ENCODE results near the gene POC1B.
"Not testable (repeated sequence)": the region's sequence is repeated elsewhere in the genome, so short reads cannot be mapped to it uniquely, and the experiment has no call there.

POC1B gene

DNA sequence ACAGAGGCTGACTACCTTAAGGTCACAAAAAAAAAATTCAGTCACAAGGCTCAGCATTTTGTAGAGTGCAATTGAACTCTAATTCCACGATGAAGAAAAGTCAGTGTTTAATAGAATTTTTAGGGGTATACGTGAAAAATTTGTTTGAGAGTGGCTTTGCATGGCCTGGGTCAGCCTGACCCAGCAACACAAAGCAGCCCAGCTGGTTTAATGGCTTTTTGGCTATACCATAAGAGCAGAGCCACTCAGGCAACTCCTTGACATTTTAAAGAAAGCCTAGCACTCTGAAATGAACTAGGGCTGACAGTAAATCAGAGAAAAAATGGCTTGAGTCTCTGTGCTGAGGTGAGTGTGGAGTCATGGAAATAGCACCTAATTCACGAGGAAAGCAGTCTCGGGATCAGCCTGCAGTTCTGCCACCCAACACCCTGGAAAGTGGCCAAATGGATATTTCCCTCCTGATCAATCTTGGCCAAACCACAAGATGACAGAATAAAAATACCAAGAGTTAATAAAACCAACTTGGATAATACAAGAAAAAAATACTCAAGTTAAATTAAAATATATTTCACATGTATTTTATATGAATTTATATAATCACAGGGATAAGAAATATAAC lies 60.8 kb downstream of the POC1B start:
- Histone ChIP-seq H3K9ac (no peak overlapping the region), H3K4me3 (ENCODE audit: low read depth, low read length) (no peak overlapping the region), H3K27me3 (ENCODE audit: control insufficient read depth, insufficient read depth, low read length) (no peaks in the 10 kb centered on the region), H3K79me2 (peaks cover 2% of the 10 kb centered on the region), H3K9me3 (ENCODE audit: control insufficient read depth, low read length) (no peaks in the 10 kb centered on the region), H3K4me1 (peaks cover 5% of the 10 kb centered on the region), H2AFZ (no peak overlapping the region), H3K4me2 (ENCODE audit: low read length) (no peak overlapping the region), H3K36me3 (ENCODE audit: control insufficient read depth, insufficient read depth, low read length) (no peaks in the 10 kb centered on the region), H3K27ac (no peak overlapping the region)
- TF ChIP-seq, protein P1, sequence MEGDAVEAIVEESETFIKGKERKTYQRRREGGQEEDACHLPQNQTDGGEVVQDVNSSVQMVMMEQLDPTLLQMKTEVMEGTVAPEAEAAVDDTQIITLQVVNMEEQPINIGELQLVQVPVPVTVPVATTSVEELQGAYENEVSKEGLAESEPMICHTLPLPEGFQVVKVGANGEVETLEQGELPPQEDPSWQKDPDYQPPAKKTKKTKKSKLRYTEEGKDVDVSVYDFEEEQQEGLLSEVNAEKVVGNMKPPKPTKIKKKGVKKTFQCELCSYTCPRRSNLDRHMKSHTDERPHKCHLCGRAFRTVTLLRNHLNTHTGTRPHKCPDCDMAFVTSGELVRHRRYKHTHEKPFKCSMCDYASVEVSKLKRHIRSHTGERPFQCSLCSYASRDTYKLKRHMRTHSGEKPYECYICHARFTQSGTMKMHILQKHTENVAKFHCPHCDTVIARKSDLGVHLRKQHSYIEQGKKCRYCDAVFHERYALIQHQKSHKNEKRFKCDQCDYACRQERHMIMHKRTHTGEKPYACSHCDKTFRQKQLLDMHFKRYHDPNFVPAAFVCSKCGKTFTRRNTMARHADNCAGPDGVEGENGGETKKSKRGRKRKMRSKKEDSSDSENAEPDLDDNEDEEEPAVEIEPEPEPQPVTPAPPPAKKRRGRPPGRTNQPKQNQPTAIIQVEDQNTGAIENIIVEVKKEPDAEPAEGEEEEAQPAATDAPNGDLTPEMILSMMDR (IDR thresholded peaks at IDR 0.05), result no peak

DNA sequence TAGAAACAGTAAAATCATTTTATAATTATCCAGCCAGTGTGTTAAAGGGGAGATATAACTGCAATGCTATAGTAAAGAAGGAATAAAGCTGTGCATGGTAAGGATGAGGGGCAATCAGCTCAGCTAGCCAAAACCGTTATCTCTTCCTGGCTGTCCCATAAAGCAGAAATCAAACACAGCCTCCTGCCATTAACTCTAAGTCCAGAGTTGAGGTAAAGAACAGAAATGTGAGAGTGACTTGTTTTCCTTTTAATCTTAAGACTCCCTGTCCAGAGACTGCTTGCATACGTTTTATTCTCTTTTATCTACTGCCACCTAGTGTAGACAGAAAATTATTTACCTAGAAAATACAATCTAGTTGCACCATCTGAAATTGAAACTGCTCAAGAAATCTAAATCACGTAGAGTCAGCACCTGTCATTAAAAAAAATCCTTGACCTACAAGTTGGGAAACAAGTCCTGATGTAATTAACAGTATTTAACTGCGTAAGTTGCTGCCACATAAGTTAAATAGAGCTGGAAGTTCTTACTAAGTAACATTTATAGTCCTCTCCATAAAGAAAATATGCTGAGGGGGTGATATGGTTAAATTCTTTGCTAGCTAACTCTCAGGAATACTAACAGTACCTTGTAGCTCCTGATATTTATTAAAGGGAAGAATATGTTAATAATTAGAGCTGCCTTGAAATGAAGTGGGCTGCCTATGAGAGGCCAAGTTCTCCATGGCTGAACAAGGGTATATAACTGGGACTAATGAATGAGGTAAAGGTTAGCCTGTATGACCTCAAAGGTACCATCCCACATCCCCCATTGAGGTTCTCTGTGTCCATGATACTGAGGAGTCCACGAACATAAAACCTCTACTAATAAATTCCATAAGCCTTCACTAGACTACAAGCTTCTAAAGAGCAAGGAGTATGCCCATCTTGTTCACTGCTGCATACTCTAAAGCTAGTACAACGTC lies 63.9 kb downstream of the POC1B start:
- no peaks in the 10 kb centered on the region for H3K27me3 ChIP-seq (ENCODE audit: control insufficient read depth, insufficient read depth, low read length)
- peaks cover 2% of the 10 kb centered on the region for H3K79me2 ChIP-seq
- peak overlapping the region; percentile 20 for H3K27ac ChIP-seq
- no peak overlapping the region for H3K9ac ChIP-seq
- TF ChIP-seq, protein P1 (IDR thresholded peaks at IDR 0.05), result peak; percentile 55
- no peaks in the 10 kb centered on the region for H3K9me3 ChIP-seq (ENCODE audit: control insufficient read depth, low read length)
- no peaks in the 10 kb centered on the region for H3K36me3 ChIP-seq (ENCODE audit: control insufficient read depth, insufficient read depth, low read length)
- peak overlapping the region; percentile 52 for H2AFZ ChIP-seq
- H3K4me2 ChIP-seq (ENCODE audit: low read length), result peak overlapping the region; percentile 67
- peaks cover 5% of the 10 kb centered on the region for H3K4me1 ChIP-seq
- H3K4me3 ChIP-seq (ENCODE audit: low read depth, low read length), result peak overlapping the region; percentile 6

DNA sequence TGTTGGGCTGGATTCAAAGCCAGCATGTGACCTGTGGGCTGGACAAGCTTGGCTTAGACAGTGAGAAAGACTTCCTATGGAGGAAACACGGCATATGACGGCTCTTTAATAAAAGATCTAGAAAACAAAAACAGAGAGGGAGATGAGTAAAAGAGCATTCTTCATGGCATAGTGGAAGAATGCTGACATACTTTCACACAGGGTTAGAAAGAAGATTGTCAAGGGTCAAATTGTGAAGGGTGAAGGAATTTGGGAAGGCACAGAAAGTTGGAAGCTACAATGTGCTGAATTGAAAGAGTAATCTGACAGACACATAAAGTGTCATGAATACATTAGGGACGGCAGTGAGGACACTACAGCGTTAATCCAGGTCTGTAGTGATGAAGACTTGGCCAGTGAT lies 64.7 kb downstream of the POC1B start:
- no peak overlapping the region for H3K9ac ChIP-seq

DNA sequence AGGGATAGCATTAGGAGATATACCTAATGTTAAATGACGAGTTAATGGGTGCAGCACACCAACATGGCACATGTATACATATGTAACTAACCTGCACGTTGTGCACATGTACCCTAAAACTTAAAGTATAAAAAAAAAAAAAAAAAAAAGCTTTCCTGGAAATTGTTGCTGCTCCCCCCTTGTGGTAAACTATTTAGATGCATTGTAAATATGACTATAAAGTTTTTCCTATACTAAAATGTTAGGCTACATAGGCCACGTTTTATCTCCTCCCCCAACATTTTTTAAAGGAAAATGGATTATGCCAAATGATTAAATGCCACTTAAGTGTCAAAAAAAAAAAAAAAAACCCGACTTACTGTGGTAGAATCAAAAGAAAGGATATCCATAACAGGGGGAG lies 66.6 kb downstream of the POC1B start:
- not testable (repeated sequence) for H3K4me1 ChIP-seq; H3K79me2 ChIP-seq; H3K4me2 ChIP-seq (ENCODE audit: low read length); H3K36me3 ChIP-seq (ENCODE audit: control insufficient read depth, insufficient read depth, low read length); H3K27ac ChIP-seq; H2AFZ ChIP-seq; H3K9ac ChIP-seq; H3K27me3 ChIP-seq (ENCODE audit: control insufficient read depth, insufficient read depth, low read length); H3K4me3 ChIP-seq (ENCODE audit: low read depth, low read length); H3K9me3 ChIP-seq (ENCODE audit: control insufficient read depth, low read length)
- TF ChIP-seq, protein P1 (IDR thresholded peaks at IDR 0.05), result peak; percentile 12

More for the DNA sequence above, 64.7 kb downstream of the POC1B start:
- Histone ChIP-seq H2AFZ (peak overlapping the region; percentile 52), H3K27me3 (ENCODE audit: control insufficient read depth, insufficient read depth, low read length) (no peaks in the 10 kb centered on the region), H3K4me3 (ENCODE audit: low read depth, low read length) (no peak overlapping the region), H3K9me3 (ENCODE audit: control insufficient read depth, low read length) (no peaks in the 10 kb centered on the region), H3K4me1 (peaks cover 5% of the 10 kb centered on the region), H3K36me3 (ENCODE audit: control insufficient read depth, insufficient read depth, low read length) (no peaks in the 10 kb centered on the region), H3K27ac (peak overlapping the region; percentile 20), H3K79me2 (peaks cover 2% of the 10 kb centered on the region), H3K4me2 (ENCODE audit: low read length) (peak overlapping the region; percentile 22)
- TF ChIP-seq, protein P1 (IDR thresholded peaks at IDR 0.05), result no peak
